ENCODE data around the gene PCDHGA1.

The PCDHGA1 gene

DNA sequence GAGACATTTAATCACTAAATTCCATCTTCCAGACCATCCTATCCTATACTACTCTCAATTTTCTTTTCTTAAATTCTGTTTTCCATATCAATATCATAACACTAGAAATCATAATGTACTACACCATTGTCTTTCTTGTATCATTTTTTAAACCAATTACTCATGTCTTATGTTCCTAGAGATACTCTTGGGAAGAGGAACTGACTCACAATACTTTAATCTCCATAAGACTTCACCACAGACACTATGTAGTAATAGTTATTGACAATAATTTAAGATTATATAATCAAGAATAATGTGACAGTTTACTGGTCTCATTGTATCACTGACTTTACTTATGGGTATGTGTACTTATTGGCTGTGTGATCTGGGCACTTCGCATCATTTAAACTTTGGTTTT is 202.4 kb downstream of the PCDHGA1 start:
- Histone ChIP-seq H3F3A (ENCODE audit: insufficient read depth, low read length) (no peaks in the 10 kb centered on the region), H3K27ac (ENCODE audit: low read length) (no peak overlapping the region), H3K27me3 (replicated peaks; ENCODE audit: insufficient read depth, low read length) (no peaks in the 10 kb centered on the region), H3K9me2 (replicated peaks; ENCODE audit: insufficient read depth, low read length) (no peaks in the 10 kb centered on the region), H2AFZ (ENCODE audit: low read length) (no peak overlapping the region), H3K9ac (ENCODE audit: low read length) (no peak overlapping the region), H3K4me2 (ENCODE audit: low read depth, low read length) (no peak overlapping the region), H3K79me2 (ENCODE audit: low read length) (no peaks in the 10 kb centered on the region), H3K4me3 (ENCODE audit: low read length) (no peak overlapping the region), H3K9me3 (replicated peaks; ENCODE audit: insufficient read depth, low read length) (no peaks in the 10 kb centered on the region), H3K36me3 (replicated peaks; ENCODE audit: insufficient read depth, low read length) (peaks cover 4% of the 10 kb centered on the region), H4K20me1 (ENCODE audit: insufficient read depth, low read length) (no peaks in the 10 kb centered on the region), H3K4me1 (ENCODE audit: low read length) (no peaks in the 10 kb centered on the region)
- TF ChIP-seq CTCF (IDR thresholded peaks at IDR 0.05; ENCODE audit: low read length) (no peak), EZH2 (optimal IDR thresholded peaks at IDR 0.05; ENCODE audit: low read depth, low read length) (no peak), EZH2phosphoT487 (IDR thresholded peaks at IDR 0.05; ENCODE audit: low read length) (no peak)
- no peak for DNase-seq

DNA sequence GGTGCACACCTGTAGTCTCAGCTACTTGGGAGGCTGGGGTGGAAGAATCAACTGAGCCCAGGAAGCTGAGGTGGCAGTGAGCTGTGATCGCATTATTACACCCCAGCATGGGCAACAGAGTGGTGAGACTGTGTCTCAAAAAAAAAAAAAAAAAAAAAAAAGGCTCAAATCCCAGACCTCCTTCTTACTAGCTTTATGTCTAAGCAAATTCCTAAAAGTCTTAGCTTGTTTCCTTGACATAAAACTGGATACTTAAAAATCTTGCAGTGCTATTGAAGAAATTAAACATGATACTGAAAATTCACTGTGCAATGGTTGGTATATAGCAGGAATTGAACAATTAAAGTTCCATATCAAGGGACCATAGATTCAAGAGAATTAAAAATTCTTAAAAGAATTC is 203.6 kb downstream of the PCDHGA1 start:
- TF ChIP-seq EZH2 (optimal IDR thresholded peaks at IDR 0.05; ENCODE audit: low read depth, low read length) (no peak), EZH2phosphoT487 (IDR thresholded peaks at IDR 0.05; ENCODE audit: low read length) (no peak), CTCF (IDR thresholded peaks at IDR 0.05; ENCODE audit: low read length) (no peak)
- H3K4me3 ChIP-seq (ENCODE audit: low read length): no peak overlapping the region
- H2AFZ ChIP-seq (ENCODE audit: low read length): no peak overlapping the region
- no peaks in the 10 kb centered on the region for H3F3A ChIP-seq (ENCODE audit: insufficient read depth, low read length)
- H3K27me3 ChIP-seq (replicated peaks; ENCODE audit: insufficient read depth, low read length): no peaks in the 10 kb centered on the region
- H3K9me2 ChIP-seq (replicated peaks; ENCODE audit: insufficient read depth, low read length): no peaks in the 10 kb centered on the region
- H3K4me2 ChIP-seq (ENCODE audit: low read depth, low read length): no peak overlapping the region
- no peaks in the 10 kb centered on the region for H3K9me3 ChIP-seq (replicated peaks; ENCODE audit: insufficient read depth, low read length)
- H3K4me1 ChIP-seq (ENCODE audit: low read length): no peaks in the 10 kb centered on the region
- H4K20me1 ChIP-seq (ENCODE audit: insufficient read depth, low read length): no peaks in the 10 kb centered on the region
- H3K36me3 ChIP-seq (replicated peaks; ENCODE audit: insufficient read depth, low read length): peaks cover 4% of the 10 kb centered on the region; the same call in 1 of the 2 replicates
- DNase-seq: no peak
- no peak overlapping the region for H3K27ac ChIP-seq (ENCODE audit: low read length)
- no peak overlapping the region for H3K9ac ChIP-seq (ENCODE audit: low read length)
- no peaks in the 10 kb centered on the region for H3K79me2 ChIP-seq (ENCODE audit: low read length)

- Histone ChIP-seq H3K27ac (ENCODE audit: low read length) (no peak overlapping the region), H3F3A (ENCODE audit: insufficient read depth, low read length) (no peaks in the 10 kb centered on the region), H3K9ac (ENCODE audit: low read length) (no peak overlapping the region), H2AFZ (ENCODE audit: low read length) (no peak overlapping the region), H3K79me2 (ENCODE audit: low read length) (no peaks in the 10 kb centered on the region), H3K36me3 (replicated peaks; ENCODE audit: insufficient read depth, low read length) (peaks cover 4% of the 10 kb centered on the region; the same call in 1 of the 2 replicates), H4K20me1 (ENCODE audit: insufficient read depth, low read length) (no peaks in the 10 kb centered on the region), H3K4me2 (ENCODE audit: low read depth, low read length) (no peak overlapping the region), H3K27me3 (replicated peaks; ENCODE audit: insufficient read depth, low read length) (no peaks in the 10 kb centered on the region), H3K9me2 (replicated peaks; ENCODE audit: insufficient read depth, low read length) (no peaks in the 10 kb centered on the region), H3K4me3 (ENCODE audit: low read length) (no peak overlapping the region), H3K4me1 (ENCODE audit: low read length) (no peaks in the 10 kb centered on the region), H3K9me3 (replicated peaks; ENCODE audit: insufficient read depth, low read length) (no peaks in the 10 kb centered on the region)
- DNase-seq: no peak
- no peak for TF ChIP-seq EZH2phosphoT487 (IDR thresholded peaks at IDR 0.05; ENCODE audit: low read length)
- no peak for TF ChIP-seq EZH2 (optimal IDR thresholded peaks at IDR 0.05; ENCODE audit: low read depth, low read length)
- no peak for TF ChIP-seq CTCF (IDR thresholded peaks at IDR 0.05; ENCODE audit: low read length)
Observed at GRCh38 chr5:141534492-141535213, 204.3 kb downstream of the PCDHGA1 start.
